A204.1 (cell line): ENCODE measurements around the gene NAIP.
"Not testable (repeated sequence)": the region's sequence is repeated elsewhere in the genome, so short reads cannot be mapped to it uniquely, and the experiment has no call there.

ENCODE experiments used
- FAIRE-seq: peaks from 2 replicates; lab custom pipeline; 2012; peaks lifted over from hg19 to GRCh38; lab: Jason Lieb, UNC

The NAIP gene, protein sequence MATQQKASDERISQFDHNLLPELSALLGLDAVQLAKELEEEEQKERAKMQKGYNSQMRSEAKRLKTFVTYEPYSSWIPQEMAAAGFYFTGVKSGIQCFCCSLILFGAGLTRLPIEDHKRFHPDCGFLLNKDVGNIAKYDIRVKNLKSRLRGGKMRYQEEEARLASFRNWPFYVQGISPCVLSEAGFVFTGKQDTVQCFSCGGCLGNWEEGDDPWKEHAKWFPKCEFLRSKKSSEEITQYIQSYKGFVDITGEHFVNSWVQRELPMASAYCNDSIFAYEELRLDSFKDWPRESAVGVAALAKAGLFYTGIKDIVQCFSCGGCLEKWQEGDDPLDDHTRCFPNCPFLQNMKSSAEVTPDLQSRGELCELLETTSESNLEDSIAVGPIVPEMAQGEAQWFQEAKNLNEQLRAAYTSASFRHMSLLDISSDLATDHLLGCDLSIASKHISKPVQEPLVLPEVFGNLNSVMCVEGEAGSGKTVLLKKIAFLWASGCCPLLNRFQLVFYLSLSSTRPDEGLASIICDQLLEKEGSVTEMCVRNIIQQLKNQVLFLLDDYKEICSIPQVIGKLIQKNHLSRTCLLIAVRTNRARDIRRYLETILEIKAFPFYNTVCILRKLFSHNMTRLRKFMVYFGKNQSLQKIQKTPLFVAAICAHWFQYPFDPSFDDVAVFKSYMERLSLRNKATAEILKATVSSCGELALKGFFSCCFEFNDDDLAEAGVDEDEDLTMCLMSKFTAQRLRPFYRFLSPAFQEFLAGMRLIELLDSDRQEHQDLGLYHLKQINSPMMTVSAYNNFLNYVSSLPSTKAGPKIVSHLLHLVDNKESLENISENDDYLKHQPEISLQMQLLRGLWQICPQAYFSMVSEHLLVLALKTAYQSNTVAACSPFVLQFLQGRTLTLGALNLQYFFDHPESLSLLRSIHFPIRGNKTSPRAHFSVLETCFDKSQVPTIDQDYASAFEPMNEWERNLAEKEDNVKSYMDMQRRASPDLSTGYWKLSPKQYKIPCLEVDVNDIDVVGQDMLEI (N-terminal part only)

GRCh38 chr5:71025289-71025953, at the start of gene NAIP:
NAIP (minus strand) TSS chr5:71025339; CDS start chr5:71012915, 12,424 bp downstream.
- not testable (repeated sequence) for FAIRE-seq

DNA sequence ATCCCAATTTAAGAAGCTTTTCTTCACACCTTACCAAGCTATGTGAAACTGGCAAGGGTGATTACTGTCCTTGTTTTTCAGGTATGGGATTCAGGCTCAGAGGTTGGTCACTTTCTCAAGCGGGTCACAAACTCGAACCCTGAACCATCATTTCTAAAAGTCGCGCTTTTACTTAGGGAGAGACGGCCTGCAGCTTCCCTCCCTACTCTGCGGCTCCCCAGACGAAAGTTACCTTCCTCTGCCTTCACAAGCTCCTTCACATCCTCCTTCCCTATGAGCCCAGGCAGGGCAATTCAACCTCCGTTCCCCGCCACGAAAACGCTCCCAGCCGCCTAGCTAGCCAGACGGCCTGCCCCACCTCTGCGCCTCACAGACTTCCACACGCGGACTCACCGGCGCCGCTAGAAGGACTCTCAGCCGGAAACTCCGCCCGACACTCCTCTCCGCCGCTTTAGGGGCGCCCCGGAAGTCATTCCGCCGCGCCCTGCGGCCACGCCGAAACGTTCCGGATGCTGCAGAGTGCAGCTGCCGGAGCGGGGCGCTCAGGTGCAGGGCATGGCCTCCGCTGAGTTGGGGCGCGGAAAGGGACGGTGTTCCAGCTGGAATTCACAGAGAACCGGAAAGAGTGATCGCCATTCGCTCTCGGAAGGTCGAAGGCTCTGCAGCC, 42.3 kb upstream of the NAIP start, which contains the start of gene GTF2H2:
Gene GTF2H2, minus strand, starts transcription at position 415 of the 667 bp plus-strand sequence. CDS start 4,913 bp downstream, outside the sequence.
- not testable (repeated sequence) for FAIRE-seq

DNA sequence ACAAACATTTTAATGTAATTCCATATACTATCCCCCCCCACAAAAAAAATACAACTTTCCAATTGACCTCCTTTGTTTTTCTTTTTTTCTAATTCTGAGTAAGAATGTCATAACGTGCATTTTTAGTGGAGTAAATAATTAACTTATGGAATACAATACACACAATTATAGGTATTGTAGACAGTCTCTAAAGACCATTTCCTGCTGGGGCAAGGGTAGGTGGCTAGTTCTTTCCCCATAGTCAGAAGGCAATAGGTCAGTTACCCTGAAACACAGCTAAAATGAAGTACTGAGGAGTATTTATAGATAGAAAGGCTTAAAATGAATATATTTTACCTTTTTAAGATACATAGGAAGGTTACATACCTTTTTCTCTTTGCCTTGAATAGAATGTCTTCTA, 36.2 kb upstream of the NAIP start:
- FAIRE-seq = not testable (repeated sequence)

DNA sequence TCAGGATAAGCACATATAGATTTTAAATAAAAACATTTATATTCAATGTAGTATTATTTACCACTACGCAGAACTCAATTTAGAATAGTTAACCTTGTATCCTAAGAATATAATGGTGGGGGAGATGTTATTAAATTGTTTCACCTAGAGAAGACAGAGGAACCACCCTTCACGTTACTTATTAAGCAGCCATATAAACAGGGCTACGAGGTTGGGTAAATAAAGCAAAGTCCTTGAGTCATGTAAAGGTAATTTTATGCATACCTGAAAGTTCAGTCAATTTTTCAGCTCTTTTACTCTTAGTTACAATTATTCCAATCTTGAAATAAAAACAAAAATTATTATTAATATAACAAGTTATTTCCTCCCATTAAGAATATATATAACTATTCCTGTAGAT, 34.3 kb upstream of the NAIP start:
- FAIRE-seq = not testable (repeated sequence)

- FAIRE-seq = not testable (repeated sequence)
Measured at GRCh38 chr5:71044808-71045207, 19.7 kb upstream of the NAIP start.

DNA sequence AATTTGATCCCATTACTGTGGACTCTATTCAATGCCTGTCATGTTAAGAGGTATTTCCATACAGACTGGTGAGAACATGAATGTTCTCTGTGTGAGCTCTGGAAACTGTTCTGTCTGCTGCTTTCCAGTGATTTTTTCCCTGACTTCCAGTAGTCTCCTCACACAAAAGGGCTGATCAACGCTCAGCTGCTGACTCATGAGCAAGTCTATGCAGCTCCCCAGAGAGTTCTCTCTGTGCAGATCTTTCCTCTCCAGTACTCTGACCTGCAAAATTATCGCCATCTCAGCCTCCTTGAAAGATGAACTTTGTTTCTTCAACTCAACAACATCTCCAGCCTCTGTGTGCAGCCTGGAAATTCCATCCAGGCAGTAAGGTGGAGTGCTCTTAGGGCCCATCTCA, 19.0 kb upstream of the NAIP start:
- FAIRE-seq = not testable (repeated sequence)

GRCh38 chr5:71031046-71031776, 6.1 kb upstream of the NAIP start:
- not testable (repeated sequence) for FAIRE-seq

GRCh38 chr5:71020643-71021042, 4.5 kb downstream of the NAIP start:
- not testable (repeated sequence) for FAIRE-seq

DNA sequence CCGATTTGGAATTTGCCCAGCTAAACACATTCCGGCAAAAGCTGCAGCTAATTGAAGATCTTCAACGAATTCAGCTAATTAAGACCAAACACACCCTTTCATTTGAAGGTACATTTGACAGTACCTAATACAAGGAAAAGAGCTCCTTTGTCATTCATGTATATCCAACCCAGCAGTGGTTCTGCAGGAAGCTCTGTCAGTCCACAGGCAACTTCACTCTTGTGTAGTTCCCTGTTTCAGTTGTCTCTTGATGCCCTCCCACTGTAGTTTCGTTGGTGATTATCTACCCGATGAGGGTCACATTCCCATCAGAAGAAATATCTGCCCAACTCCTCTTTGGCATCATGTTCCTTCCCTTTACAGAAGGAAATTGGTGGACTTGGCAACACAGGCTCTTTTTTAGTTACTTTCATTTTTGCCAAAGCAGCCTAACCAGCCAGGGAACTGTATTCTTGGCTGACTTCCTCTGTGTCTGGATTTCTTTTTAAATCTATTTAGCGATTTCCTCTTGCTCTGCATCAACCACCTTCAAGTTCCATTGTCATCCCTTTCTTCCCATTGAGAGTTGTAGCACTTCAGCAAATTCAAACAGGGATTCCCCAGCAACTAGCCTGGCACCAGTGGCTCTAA, 6.6 kb downstream of the NAIP start:
- not testable (repeated sequence) for FAIRE-seq

GRCh38 chr5:71014176-71014575, 11.0 kb downstream of the NAIP start:
- no peak for FAIRE-seq

GRCh38 chr5:71013575-71013974, 11.6 kb downstream of the NAIP start:
- FAIRE-seq = no peak

- FAIRE-seq = no peak
Measured at GRCh38 chr5:71011194-71011792, 13.8 kb downstream of the NAIP start.

DNA sequence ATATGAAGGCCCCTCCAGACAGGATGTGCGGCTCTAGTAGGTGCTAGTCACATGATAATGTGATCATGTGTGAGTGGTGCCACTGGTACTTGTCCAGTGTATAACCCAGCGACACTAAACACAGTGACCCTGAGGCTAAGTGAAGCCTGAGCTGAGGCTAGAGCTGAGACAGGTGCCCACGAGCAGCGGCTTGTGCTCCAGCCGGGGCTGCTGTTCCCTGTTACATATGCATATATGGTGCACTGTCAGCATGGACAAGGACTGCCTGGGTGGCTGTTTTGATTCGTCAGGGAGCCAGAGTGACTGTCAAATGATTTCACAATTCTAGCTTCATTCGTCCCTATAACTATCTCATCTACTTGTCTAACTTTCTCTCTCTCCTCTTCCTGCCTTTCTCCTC, 18.2 kb downstream of the NAIP start:
- FAIRE-seq = not testable (repeated sequence)

GRCh38 chr5:70984882-70985281, 40.3 kb downstream of the NAIP start:
- not testable (repeated sequence) for FAIRE-seq

- not testable (repeated sequence) for FAIRE-seq
Measured at GRCh38 chr5:70967220-70967619, 57.9 kb downstream of the NAIP start.

GRCh38 chr5:70964531-70964930, 60.6 kb downstream of the NAIP start:
- not testable (repeated sequence) for FAIRE-seq

GRCh38 chr5:70953068-70953467, 72.1 kb downstream of the NAIP start:
- not testable (repeated sequence) for FAIRE-seq

DNA sequence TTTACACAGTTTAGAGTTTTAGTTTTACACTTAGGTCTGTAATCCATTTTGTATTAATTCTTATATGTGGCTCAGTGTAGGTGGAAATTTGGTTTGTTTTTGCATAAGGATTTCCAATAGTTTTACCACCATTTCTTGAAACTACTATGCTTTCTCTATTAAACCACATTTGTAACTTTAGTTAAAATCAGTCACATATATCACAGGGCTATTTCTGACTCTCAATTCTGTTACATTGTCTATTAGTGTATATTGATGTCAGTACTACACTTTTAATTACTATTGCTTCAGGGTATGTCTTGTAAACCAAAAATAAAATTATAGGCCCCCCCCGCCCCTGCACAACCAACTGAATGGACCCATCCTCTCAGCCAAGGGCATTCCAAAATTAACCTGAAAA, 92.6 kb downstream of the NAIP start:
- FAIRE-seq = not testable (repeated sequence)

GRCh38 chr5:70931709-70932368, 93.3 kb downstream of the NAIP start:
- not testable (repeated sequence) for FAIRE-seq
